Activated naive CD8-positive, alpha-beta T cell treated with anti-CD3 and anti-CD28 coated beads, Interleukin-2, amount 10 ng/mL, durations not matched to agents 7 days and 5 days (primary cell): ENCODE data around the gene LRRC28. TPM values are rescaled to one million over a fixed set of nuclear protein-coding genes. Genes with fewer than 3 reads are reported as not detected.
"Not testable (repeated sequence)": the region's sequence is repeated elsewhere in the genome, so short reads cannot be mapped to it uniquely, and the experiment has no call there.

Source experiments
- ATAC-seq: fragments of 150-1000 bp; cut with Tn5 transposase; one replicate; pipeline ENCODE4 v1.10.0; 2021; ENCODE audit warnings: low read depth, moderate library complexity
- POLR2A ChIA-PET: fragments of 350-600 bp; sonication (Branson Sonifier 250); formaldehyde crosslinking; loops from one replicate; lab custom pipeline; 2021; ENCODE audit warnings: antibody characterized with exemption; lab: Charles Lee
- DNase-seq: peaks from one replicate; pipeline ENCODE4 v3.0.0; 2021
- H3K27ac Mint-ChIP-seq: one replicate; pipeline ENCODE4 v1.8.0; 2022; ENCODE audit warnings: mild to moderate bottlenecking, mixed read lengths
- H3K27me3 Mint-ChIP-seq: one replicate; pipeline ENCODE4 v1.8.0; 2022; ENCODE audit warnings: mild to moderate bottlenecking, moderate library complexity, mixed read lengths
- H3K36me3 Mint-ChIP-seq: one replicate; pipeline ENCODE4 v1.8.0; 2021; ENCODE audit warnings: mild to moderate bottlenecking, mixed read lengths
- H3K4me1 Mint-ChIP-seq: one replicate; pipeline ENCODE4 v1.8.0; 2021; ENCODE audit warnings: mixed read lengths
- H3K4me3 Mint-ChIP-seq: one replicate; pipeline ENCODE4 v1.8.0; 2022; ENCODE audit warnings: mild to moderate bottlenecking, moderate library complexity, mixed read lengths
- H3K9me3 Mint-ChIP-seq: one replicate; pipeline ENCODE4 v1.8.0; 2021; ENCODE audit warnings: mixed read lengths
- total RNA-seq, 2 experiments: library from RNA; stranded (reverse); gene quantifications; one replicate each; pipeline ENCODE4 v1.2.3, GENCODE V29; 2021

The LRRC28 gene
- total RNA-seq, 2 experiments from 2014 or later: 18.0 to 20.3 TPM

- H3K27ac Mint-ChIP-seq, H3K27me3 Mint-ChIP-seq, ATAC-seq, H3K36me3 Mint-ChIP-seq, DNase-seq, H3K4me1 Mint-ChIP-seq, H3K9me3 Mint-ChIP-seq, POLR2A ChIA-PET, H3K4me3 Mint-ChIP-seq: not testable (repeated sequence)
These were observed 17.1 kb upstream of the LRRC28 start for GRCh38 chr15:99234160-99234559.

- Mint-ChIP-seq H3K9me3 (no peaks in the 10 kb centered on the region), H3K4me1 (peaks cover 12% of the 10 kb centered on the region), H3K36me3 (no peaks in the 10 kb centered on the region), H3K4me3 (no peak overlapping the region), H3K27ac (no peak overlapping the region), H3K27me3 (peaks cover 17% of the 10 kb centered on the region)
- POLR2A ChIA-PET: no interaction called here
- no peak for ATAC-seq
- no peak for DNase-seq
These were observed 12.4 kb upstream of the LRRC28 start for GRCh38 chr15:99238849-99239248.

- H3K4me1 Mint-ChIP-seq: peaks cover 12% of the 10 kb centered on the region
- ATAC-seq (peak; percentile 50), DNase-seq (no peak)
- H3K27ac Mint-ChIP-seq: no peak overlapping the region
- POLR2A ChIA-PET: no interaction called here
- H3K27me3 Mint-ChIP-seq: peaks cover 17% of the 10 kb centered on the region
- H3K4me3 Mint-ChIP-seq: no peak overlapping the region
- no peaks in the 10 kb centered on the region for H3K36me3 Mint-ChIP-seq
- no peaks in the 10 kb centered on the region for H3K9me3 Mint-ChIP-seq
These were observed 11.6 kb upstream of the LRRC28 start for GRCh38 chr15:99239545-99240198.

- Mint-ChIP-seq H3K4me1 (peaks cover 9% of the 10 kb centered on the region), H3K9me3 (no peaks in the 10 kb centered on the region), H3K27ac (no peak overlapping the region), H3K36me3 (no peaks in the 10 kb centered on the region), H3K27me3 (peaks cover 19% of the 10 kb centered on the region), H3K4me3 (no peak overlapping the region)
- no peak for ATAC-seq
- POLR2A ChIA-PET: no interaction called here
- no peak for DNase-seq
These were observed 9.5 kb upstream of the LRRC28 start for GRCh38 chr15:99241752-99242151.

GRCh38 chr15:99244306-99244705 is 7.0 kb upstream of the LRRC28 start:
- DNase-seq (no peak), ATAC-seq (no peak)
- Mint-ChIP-seq H3K27me3 (peaks cover 19% of the 10 kb centered on the region), H3K36me3 (no peaks in the 10 kb centered on the region), H3K4me1 (peaks cover 9% of the 10 kb centered on the region), H3K4me3 (no peak overlapping the region), H3K9me3 (no peaks in the 10 kb centered on the region), H3K27ac (no peak overlapping the region)
- POLR2A ChIA-PET: no interaction called here

- Mint-ChIP-seq H3K4me3 (no peak overlapping the region), H3K27ac (no peak overlapping the region), H3K27me3 (peaks cover 19% of the 10 kb centered on the region), H3K4me1 (peaks cover 7% of the 10 kb centered on the region), H3K36me3 (peaks cover 2% of the 10 kb centered on the region), H3K9me3 (no peaks in the 10 kb centered on the region)
- ATAC-seq (no peak), DNase-seq (no peak)
- POLR2A ChIA-PET: no interaction called here
These were observed 4.2 kb upstream of the LRRC28 start for GRCh38 chr15:99247062-99247461.

GRCh38 chr15:99248000-99248715 is 3.1 kb upstream of the LRRC28 start:
- Mint-ChIP-seq H3K4me1 (peaks cover 15% of the 10 kb centered on the region), H3K4me3 (no peak overlapping the region), H3K27ac (no peak overlapping the region), H3K27me3 (peaks cover 10% of the 10 kb centered on the region), H3K9me3 (no peaks in the 10 kb centered on the region), H3K36me3 (peaks cover 2% of the 10 kb centered on the region)
- POLR2A ChIA-PET: no interaction called here
- no peak for DNase-seq
- ATAC-seq: no peak

GRCh38 chr15:99249270-99249841 is 1.9 kb upstream of the LRRC28 start, which contains the start of gene TTC23:
TSS of gene TTC23 (minus strand) at chr15:99249581. CDS start at chr15:99228712, 20,869 bp downstream.
- no peaks in the 10 kb centered on the region for H3K9me3 Mint-ChIP-seq
- H3K4me1 Mint-ChIP-seq: peaks cover 23% of the 10 kb centered on the region
- DNase-seq: no peak
- no peak within 1 kb of the TSS for H3K27ac Mint-ChIP-seq
- POLR2A ChIA-PET: no interaction called here
- H3K4me3 Mint-ChIP-seq: peak within 1 kb of the TSS; percentile 89
- peaks cover 2% of the 10 kb centered on the region for H3K27me3 Mint-ChIP-seq
- ATAC-seq: no peak
- H3K36me3 Mint-ChIP-seq: peaks cover 2% of the 10 kb centered on the region

GRCh38 chr15:99250001-99250400 is 1.3 kb upstream of the LRRC28 start:
- no peak for ATAC-seq
- Mint-ChIP-seq H3K27ac (no peak overlapping the region), H3K9me3 (no peaks in the 10 kb centered on the region), H3K4me3 (no peak overlapping the region), H3K27me3 (peaks cover 2% of the 10 kb centered on the region), H3K36me3 (peaks cover 2% of the 10 kb centered on the region), H3K4me1 (peaks cover 23% of the 10 kb centered on the region)
- POLR2A ChIA-PET: no interaction called here
- DNase-seq: no peak

- peaks cover 2% of the 10 kb centered on the region for H3K27me3 Mint-ChIP-seq
- POLR2A ChIA-PET: interaction anchor here (1.4 to 1.9 kb wide), 2 partner anchors 13 to 483 kb away, joined by 12 to 16 read pairs; partner anchors contain the start of gene LYSMD4
- H3K36me3 Mint-ChIP-seq: peaks cover 2% of the 10 kb centered on the region
- peaks cover 23% of the 10 kb centered on the region for H3K4me1 Mint-ChIP-seq
- no peak for DNase-seq
- peak overlapping the region; percentile 89 for H3K4me3 Mint-ChIP-seq
- no peaks in the 10 kb centered on the region for H3K9me3 Mint-ChIP-seq
- H3K27ac Mint-ChIP-seq: peak overlapping the region; percentile 81
- no peak for ATAC-seq
These were observed 806 bp upstream of the LRRC28 start for GRCh38 chr15:99250494-99250856.

GRCh38 chr15:99252326-99252725 is 1.0 kb downstream of the LRRC28 start:
- Mint-ChIP-seq H3K36me3 (peaks cover 7% of the 10 kb centered on the region), H3K27ac (peak overlapping the region; percentile 67)
- POLR2A ChIA-PET: interaction anchor here (1.3 to 1.9 kb wide), 2 partner anchors 11 to 35 kb away, joined by 3 to 12 read pairs; no protein-coding TSS in a partner anchor

GRCh38 chr15:99253381-99254090 is 2.3 kb downstream of the LRRC28 start:
- H3K4me1 Mint-ChIP-seq: peaks cover 23% of the 10 kb centered on the region
- no peaks in the 10 kb centered on the region for H3K9me3 Mint-ChIP-seq
- H3K4me3 Mint-ChIP-seq: peak overlapping the region; percentile 8
- no peak for ATAC-seq
- POLR2A ChIA-PET: no interaction called here
- H3K27ac Mint-ChIP-seq: peak overlapping the region; percentile 15
- H3K27me3 Mint-ChIP-seq: no peaks in the 10 kb centered on the region
- DNase-seq: no peak
- H3K36me3 Mint-ChIP-seq: peaks cover 13% of the 10 kb centered on the region

More at GRCh38 chr15:99252326-99252725, 1.0 kb downstream of the LRRC28 start:
- no peak for DNase-seq
- no peaks in the 10 kb centered on the region for H3K27me3 Mint-ChIP-seq
- peaks cover 23% of the 10 kb centered on the region for H3K4me1 Mint-ChIP-seq
- H3K9me3 Mint-ChIP-seq: no peaks in the 10 kb centered on the region
- no peak for ATAC-seq
- H3K4me3 Mint-ChIP-seq: peak overlapping the region; percentile 89

GRCh38 chr15:99257107-99257750 is 5.9 kb downstream of the LRRC28 start:
- Mint-ChIP-seq H3K36me3 (peaks cover 11% of the 10 kb centered on the region), H3K4me3 (no peak overlapping the region), H3K27ac (no peak overlapping the region), H3K4me1 (peaks cover 15% of the 10 kb centered on the region), H3K27me3 (no peaks in the 10 kb centered on the region), H3K9me3 (no peaks in the 10 kb centered on the region)
- no peak for DNase-seq
- no peak for ATAC-seq
- POLR2A ChIA-PET: no interaction called here
